Spinal cord (tissue), 10 donors: Measurements from ENCODE around the gene NOL12. TPM values are rescaled to one million over a fixed set of nuclear protein-coding genes. Genes with fewer than 3 reads are reported as not detected.
"Not testable (repeated sequence)": the region's sequence is repeated elsewhere in the genome, so short reads cannot be mapped to it uniquely, and the experiment has no call there.

ENCODE experiments used
- DNase-seq, 6 donors: peaks; one replicate each; pipeline versions ENCODE4 v3.0.0 to v3.0.0-alpha.2; 2013 to 2015; ENCODE audit warnings: low spot score in 6 of 6, low read depth in 4 of 6
- H3K27ac ChIP-seq: one replicate; pipeline ENCODE4 v1.5.1; 2013; ENCODE audit warnings: low read depth, low read length, control low read depth
- H3K27me3 ChIP-seq: one replicate; pipeline ENCODE4 v1.6.1; 2013; ENCODE audit warnings: low read length; ENCODE audit not compliant: control insufficient read depth, insufficient read depth
- H3K36me3 ChIP-seq: one replicate; pipeline ENCODE4 v1.6.1; 2013; ENCODE audit warnings: low read length; ENCODE audit not compliant: control insufficient read depth, insufficient read depth
- H3K4me1 ChIP-seq: one replicate; pipeline ENCODE4 v1.6.1; 2013; ENCODE audit warnings: low read length; ENCODE audit not compliant: control insufficient read depth, insufficient read depth
- H3K4me3 ChIP-seq: one replicate; pipeline ENCODE4 v1.5.1; 2013; ENCODE audit warnings: low read depth, low read length, control low read depth
- H3K9me3 ChIP-seq: one replicate; pipeline ENCODE4 v1.6.1; 2013; ENCODE audit warnings: low read length; ENCODE audit not compliant: control insufficient read depth, insufficient read depth
- WGBS: methylation state at CpG from one replicate; pipeline ENCODE4 v1.1.5; 2013; ENCODE audit warnings: missing lambda C conversion rate; ENCODE audit not compliant: insufficient coverage; 5-methylcytosine and 5-hydroxymethylcytosine counted together
- polyA plus RNA-seq, 2 donors: library from polyadenylated mRNA; unstranded; fragments of 120-200 nt; gene quantifications; one replicate each; pipeline ENCODE4 v1.2.1, GENCODE V29; 2013; ENCODE audit not compliant: insufficient read length in 2 of 2
- total RNA-seq, 2 donors: library from RNA; depleted of rRNA in 1 of 2; stranded (reverse); fragments of 120-200 nt in 1 of 2; fragments of >200 nt in 1 of 2; gene quantifications; one replicate each; pipeline versions ENCODE4 v1.2.3 to v1.2.4, GENCODE V29; 2013 to 2014
- donor health status: healthy.

NOL12 gene
- total and polyA plus RNA-seq, 4 donors = 12.2 to 40.6 (median 33.9) TPM

GRCh38 chr22:37694131-37694530 lies 8.0 kb downstream of the NOL12 start:
- WGBS = 94% methylated on average over 4 of the region's 7 CpGs
- not testable (repeated sequence) for DNase-seq, H3K9me3 ChIP-seq, H3K27me3 ChIP-seq, H3K4me3 ChIP-seq, H3K27ac ChIP-seq
- H3K4me1 ChIP-seq = peaks cover 23% of the 10 kb centered on the region
- peaks cover 50% of the 10 kb centered on the region for H3K36me3 ChIP-seq

DNA sequence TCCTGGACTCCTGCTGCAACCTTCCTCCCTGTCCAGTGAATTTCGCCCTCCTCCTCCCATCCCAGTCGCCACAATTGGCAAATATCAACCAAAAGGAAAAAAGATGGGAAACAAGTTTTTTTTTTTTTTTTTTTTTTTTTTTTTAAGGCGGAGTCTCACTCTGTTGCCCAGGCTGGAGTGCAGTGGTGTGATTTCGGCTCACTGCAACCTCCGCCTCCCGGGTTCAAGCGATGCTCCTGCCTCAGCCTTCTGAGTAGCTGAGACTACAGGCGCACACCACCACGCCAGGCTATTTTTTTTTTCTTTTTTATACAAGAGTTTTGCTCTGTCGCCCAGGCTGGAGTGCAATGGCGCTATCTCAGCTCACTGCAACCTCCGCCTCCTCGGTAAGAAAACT lies 10.1 kb downstream of the NOL12 start:
- Histone ChIP-seq H3K27ac (peak overlapping the region; percentile 54), H3K4me3 (peak overlapping the region; percentile 47), H3K36me3 (peaks cover 38% of the 10 kb centered on the region), H3K4me1 (peaks cover 23% of the 10 kb centered on the region)
- WGBS = 18% methylated on average over 10 of the region's 13 CpGs
- not testable (repeated sequence) for H3K27me3 ChIP-seq, DNase-seq, H3K9me3 ChIP-seq

- Histone ChIP-seq H3K9me3 (no peaks in the 10 kb centered on the region), H3K27ac (peak within 1 kb of the TSS; percentile 64), H3K27me3 (no peaks in the 10 kb centered on the region), H3K36me3 (peaks cover 34% of the 10 kb centered on the region), H3K4me1 (peaks cover 23% of the 10 kb centered on the region), H3K4me3 (peak within 1 kb of the TSS; percentile 47)
- DNase-seq = peak in 4 of 6 donors; percentile 82 to 99 (median 92)
- 3% methylated on average over 32 of the region's 39 CpGs for WGBS
Measured at GRCh38 chr22:37696657-37697537, 10.8 kb downstream of the NOL12 start, which contains the start of gene TRIOBP. Gene TRIOBP (plus strand): TSS chr22:37697048. CDS start chr22:37701366, 4,318 bp downstream.

DNA sequence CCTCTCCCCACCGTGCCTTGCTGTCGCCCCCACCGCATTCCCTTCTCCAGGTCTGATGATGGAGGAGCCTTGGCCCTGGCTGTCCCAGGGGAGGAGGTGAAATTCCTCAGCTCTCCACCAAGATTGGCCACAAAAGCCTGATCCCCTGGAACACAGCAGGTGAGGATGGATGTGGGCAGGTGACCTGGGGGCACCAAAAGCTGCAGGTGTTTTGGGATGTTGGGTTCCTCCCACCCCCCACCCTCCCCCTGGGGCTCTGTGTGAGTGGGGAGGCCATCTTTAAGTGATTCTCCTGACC lies 11.3 kb downstream of the NOL12 start:
- Histone ChIP-seq H3K4me3 (peak overlapping the region; percentile 47), H3K27ac (peak overlapping the region; percentile 64), H3K9me3 (no peaks in the 10 kb centered on the region), H3K4me1 (peaks cover 23% of the 10 kb centered on the region), H3K36me3 (peaks cover 31% of the 10 kb centered on the region), H3K27me3 (no peaks in the 10 kb centered on the region)
- DNase-seq = no peak
- WGBS = no CpG with 5 or more reads among the region's 3 CpGs

- Histone ChIP-seq H3K27me3 (no peaks in the 10 kb centered on the region), H3K9me3 (no peaks in the 10 kb centered on the region), H3K4me3 (no peak overlapping the region), H3K36me3 (peaks cover 45% of the 10 kb centered on the region), H3K4me1 (peaks cover 13% of the 10 kb centered on the region), H3K27ac (no peak overlapping the region)
- 92% methylated on average over 6 of the region's 8 CpGs for WGBS
- no peak for DNase-seq
Measured at GRCh38 chr22:37701141-37701786, 15.1 kb downstream of the NOL12 start.

- H3K36me3 ChIP-seq = peaks cover 61% of the 10 kb centered on the region
- no peaks in the 10 kb centered on the region for H3K9me3 ChIP-seq
- WGBS = no CpG with 5 or more reads among the region's 7 CpGs
Measured at GRCh38 chr22:37703906-37704305, 17.8 kb downstream of the NOL12 start.

DNA sequence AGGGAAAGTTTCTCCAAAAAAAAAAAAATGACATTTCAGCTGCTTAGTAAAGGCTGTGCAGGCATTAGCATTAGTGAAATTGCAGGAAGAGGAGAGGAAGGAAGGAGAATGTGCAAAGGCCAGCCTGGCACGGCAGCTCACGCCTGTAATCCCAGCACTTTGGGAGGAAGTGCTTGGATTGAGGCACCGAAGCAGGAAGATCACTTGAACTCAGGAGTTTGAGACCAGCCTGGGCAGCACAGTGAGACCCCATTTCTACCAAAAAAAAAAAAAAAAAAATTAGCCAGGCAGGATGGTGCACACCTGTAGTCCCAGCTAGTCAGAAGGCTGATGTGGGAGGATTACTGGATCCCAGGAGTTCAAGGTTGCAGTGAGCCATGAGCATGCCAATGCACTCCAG lies 18.5 kb downstream of the NOL12 start:
- no peak for DNase-seq
- Histone ChIP-seq H3K4me3 (no peak overlapping the region), H3K27me3 (no peaks in the 10 kb centered on the region), H3K27ac (no peak overlapping the region), H3K9me3 (no peaks in the 10 kb centered on the region), H3K4me1 (peaks cover 5% of the 10 kb centered on the region), H3K36me3 (peaks cover 68% of the 10 kb centered on the region)
- 92% methylated on average over 2 of the region's 3 CpGs for WGBS

More at GRCh38 chr22:37703906-37704305, 17.8 kb downstream of the NOL12 start:
- H3K27ac ChIP-seq = no peak overlapping the region
- no peaks in the 10 kb centered on the region for H3K27me3 ChIP-seq
- DNase-seq = no peak
- H3K4me3 ChIP-seq = no peak overlapping the region
- H3K4me1 ChIP-seq = peaks cover 3% of the 10 kb centered on the region

DNA sequence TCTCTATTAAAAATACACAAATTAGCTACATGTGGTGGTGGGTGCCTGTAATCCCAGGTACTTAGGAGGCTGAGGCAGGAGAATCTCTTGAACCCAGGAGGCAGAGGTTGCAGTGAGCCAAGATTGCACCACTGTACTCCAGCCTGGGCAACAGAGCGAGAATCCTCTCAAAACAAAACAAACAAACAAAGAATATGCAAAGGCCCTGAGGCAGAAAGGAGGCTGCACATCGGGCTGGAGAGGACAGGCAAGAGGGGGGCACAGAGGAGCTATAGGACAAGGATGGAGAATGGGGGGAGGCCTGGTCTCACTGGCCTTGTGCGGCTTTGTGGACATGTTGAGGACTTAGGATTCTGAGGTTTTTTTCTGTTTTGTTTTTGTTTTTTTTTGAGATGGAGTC lies 19.1 kb downstream of the NOL12 start:
- Histone ChIP-seq H3K27ac (no peak overlapping the region), H3K4me1 (peaks cover 5% of the 10 kb centered on the region), H3K4me3 (no peak overlapping the region), H3K27me3 (no peaks in the 10 kb centered on the region), H3K36me3 (peaks cover 73% of the 10 kb centered on the region), H3K9me3 (no peaks in the 10 kb centered on the region)
- 87% methylated on average over 1 of the region's 3 CpGs for WGBS
- no peak for DNase-seq

GRCh38 chr22:37708580-37709444 lies 22.7 kb downstream of the NOL12 start:
- H3K4me3 ChIP-seq = no peak overlapping the region
- no peaks in the 10 kb centered on the region for H3K27me3 ChIP-seq
- H3K9me3 ChIP-seq = no peaks in the 10 kb centered on the region
- no peak for DNase-seq
- 85% methylated on average over 24 of the region's 25 CpGs for WGBS
- H3K27ac ChIP-seq = no peak overlapping the region
- peaks cover 68% of the 10 kb centered on the region for H3K36me3 ChIP-seq
- H3K4me1 ChIP-seq = peaks cover 5% of the 10 kb centered on the region
